HG03097 (cell line): ENCODE data around the gene ELANE.
"Not testable (repeated sequence)": the region's sequence is repeated elsewhere in the genome, so short reads cannot be mapped to it uniquely, and the experiment has no call there.

ENCODE experiments used
- ATAC-seq: cut with Tn5 transposase; IDR thresholded peaks from one replicate; pipeline ENCODE4 v1.9.1; 2021; ENCODE audit not compliant: unreplicated experiment, low FRiP score

Gene ELANE

GRCh38 chr19:891421-892200 is 39.5 kb downstream of the ELANE start:
- ATAC-seq, result not testable (repeated sequence)

- ATAC-seq, result peak; percentile 7
Observed at GRCh38 chr19:892243-892893, 40.3 kb downstream of the ELANE start.

GRCh38 chr19:892894-893689 is 41.0 kb downstream of the ELANE start, which contains the start of the genes MED16 and RNU6-9:
TSS of gene MED16 (minus strand) at chr19:893187. CDS start at chr19:891131, 2,056 bp downstream.
TSS of gene RNU6-9 (plus strand) at chr19:893484.
- peak; percentile 80 for ATAC-seq

GRCh38 chr19:896434-896833 is 44.3 kb downstream of the ELANE start:
- no peak for ATAC-seq

- ATAC-seq, result no peak
Observed at GRCh38 chr19:896999-897398, 44.9 kb downstream of the ELANE start.

GRCh38 chr19:897442-898039 is 45.4 kb downstream of the ELANE start:
- no peak for ATAC-seq

GRCh38 chr19:898663-899062 is 46.6 kb downstream of the ELANE start:
- ATAC-seq, result no peak

- ATAC-seq, result no peak
Observed at GRCh38 chr19:899336-900042, 47.4 kb downstream of the ELANE start.

- ATAC-seq, result no peak
Observed at GRCh38 chr19:900043-900301, 47.9 kb downstream of the ELANE start.

GRCh38 chr19:900302-901111 is 48.4 kb downstream of the ELANE start:
- ATAC-seq, result no peak

- ATAC-seq, result no peak
Observed at GRCh38 chr19:901216-902092, 49.4 kb downstream of the ELANE start.

- no peak for ATAC-seq
Observed at GRCh38 chr19:902093-902370, 49.9 kb downstream of the ELANE start.

- ATAC-seq, result no peak
Observed at GRCh38 chr19:902446-903226, 50.5 kb downstream of the ELANE start.

GRCh38 chr19:903266-903797 is 51.2 kb downstream of the ELANE start:
- ATAC-seq, result no peak

GRCh38 chr19:904545-904944 is 52.4 kb downstream of the ELANE start:
- no peak for ATAC-seq
